GM12878 (cell line): ENCODE data around the gene ZNF407. TPM values are rescaled to one million over a fixed set of nuclear protein-coding genes. Genes with fewer than 3 reads are reported as not detected.

Experiments
- ATAC-seq: fragments of 200-7000 bp; cut with Tn5 transposase; 3 replicates; pipeline ENCODE4 v1.9.1; 2020; ENCODE audit warnings: mild to moderate bottlenecking, moderate library complexity
- BruUV-seq: library from RNA; stranded (reverse); fragments of 400-500 nt; replicated peaks from 2 replicates; lab custom pipeline; 2021; lab: Mats Ljungman, UMichigan
- CTCF ChIA-PET: fragments of 300-600 bp; sonication (Branson Sonifier 250); formaldehyde crosslinking; extraction: SDS; loops from one replicate; lab custom pipeline; 2021; ENCODE audit warnings: inconsistent platforms; lab: Yijun Ruan, JAX
- POLR2A ChIA-PET: fragments of 350-600 bp; formaldehyde crosslinking; extraction: SDS; loops from one replicate; lab custom pipeline; 2021; ENCODE audit warnings: inconsistent platforms; lab: Charles Lee
- RAD21 ChIA-PET: fragments of 300-600 bp; sonication (Branson Sonifier 250); formaldehyde crosslinking; loops from one replicate; lab custom pipeline; 2023; ENCODE audit warnings: antibody characterized with exemption; ENCODE audit not compliant: unreplicated experiment; lab: Charles Lee
- SMC1A ChIA-PET: fragments of 300-600 bp; sonication (Branson Sonifier 250); formaldehyde crosslinking; loops from one replicate; lab custom pipeline; 2023; ENCODE audit not compliant: unreplicated experiment, uncharacterized antibody; lab: Charles Lee
- DNase-seq: peaks from one replicate; pipeline ENCODE4 v3.0.0-alpha.2; 2011; ENCODE audit warnings: low read depth, low spot score
- FAIRE-seq: peaks from 3 replicates; lab custom pipeline; 2011; peaks lifted over from hg19 to GRCh38; lab: Jason Lieb, UNC
- H2AFZ ChIP-seq: 2 replicates; pipeline ENCODE4 v1.6.0; 2011; ENCODE audit warnings: low read depth, low read length, control low read depth; ENCODE audit not compliant: control insufficient read depth
- H3K27ac ChIP-seq: 2 replicates; pipeline ENCODE4 v1.5.1; 2011; ENCODE audit warnings: control low read depth; ENCODE audit not compliant: control insufficient read depth, insufficient read depth
- H3K27me3 ChIP-seq, 2 experiments: replicated peaks in 1 of 2; 2 replicates each; pipeline versions ENCODE4 v1.6.0 to v1.6.1; 2011; ENCODE audit warnings: low read length in 1 of 2; ENCODE audit not compliant: control insufficient read depth in 2 of 2, insufficient read depth in 2 of 2
- H3K36me3 ChIP-seq, 2 experiments: 2 replicates each; pipeline ENCODE4 v1.5.1; 2011; ENCODE audit warnings: low read length in 1 of 2; ENCODE audit not compliant: control insufficient read depth in 2 of 2, insufficient read depth in 2 of 2
- H3K4me1 ChIP-seq: 2 replicates; pipeline ENCODE4 v1.6.1; 2011; ENCODE audit warnings: mild to moderate bottlenecking, low read length, moderate library complexity, mixed read lengths; ENCODE audit not compliant: control insufficient read depth, insufficient read depth
- H3K4me2 ChIP-seq: 2 replicates; pipeline ENCODE4 v1.6.0; 2011; ENCODE audit warnings: control low read depth; ENCODE audit not compliant: control insufficient read depth, insufficient read depth
- H3K4me3 ChIP-seq: fragments of 200-600 bp; sonication (generic); 2 replicates; pipeline ENCODE4 v1.5.1; 2016
- H3K79me2 ChIP-seq: 2 replicates; pipeline ENCODE4 v1.6.0; 2011; ENCODE audit warnings: low read length; ENCODE audit not compliant: control insufficient read depth, insufficient read depth
- H3K9ac ChIP-seq: 2 replicates; pipeline ENCODE4 v1.8.0; 2011; ENCODE audit warnings: low read length, control low read depth, mixed read lengths; ENCODE audit not compliant: control insufficient read depth, insufficient read depth
- H3K9me3 ChIP-seq: replicated peaks from 3 replicates; pipeline ENCODE4 v1.5.1; 2011; ENCODE audit warnings: mild to moderate bottlenecking, low read length; ENCODE audit not compliant: control insufficient read depth, insufficient read depth
- H4K20me1 ChIP-seq: 2 replicates; pipeline ENCODE4 v1.6.0; 2011; ENCODE audit not compliant: control insufficient read depth, insufficient read depth
- RBBP5 ChIP-seq: fragments of 200-600 bp; sonication (generic); conservative IDR thresholded peaks from 2 replicates; pipeline ENCODE4 v1.6.1; 2016
- SMAD5 ChIP-seq: IDR thresholded peaks from 2 replicates; pipeline ENCODE4 v1.6.1; 2016; ENCODE audit warnings: antibody characterized with exemption, low read depth
- ZNF274 ChIP-seq: IDR thresholded peaks from one replicate; pipeline ENCODE4 v1.8.0; 2011; ENCODE audit not compliant: insufficient read length, insufficient read depth
- WGBS: methylation state at CpG from one replicate; pipeline ENCODE4 v1.1.6; 2016; ENCODE audit warnings: low lambda C conversion rate; ENCODE audit not compliant: insufficient replicate concordance, insufficient coverage; ENCODE audit errors: missing lambda C conversion rate; 5-methylcytosine and 5-hydroxymethylcytosine counted together
- in situ Hi-C: fragments of 300-500 bp; cut with MboI; formaldehyde crosslinking; loops from 9 replicates; pipeline ENCODE4 v1.14.3; 2018; ENCODE audit warnings: mixed read lengths
- intact Hi-C: fragments of 100-400 bp; cut with micrococcal nuclease; formaldehyde crosslinking; loops from one replicate; pipeline ENCODE4 v1.14.2; 2022; ENCODE audit not compliant: unreplicated experiment
- polyA plus RNA-seq, 11 experiments: library from polyadenylated mRNA; depleted of rRNA in 4 of 11; unstranded in 6 of 11; stranded (reverse) in 5 of 11; fragments of >200 nt; fragmentation: Nextera tagmentation in 4 of 11; fragmentation: Illumina TruSeq in 1 of 11; extraction: Ambion mirVana in 4 of 11; extraction: Trizol in 1 of 11; gene quantifications; 1 replicate in 1 of 11; 2 replicates in 10 of 11; pipeline versions ENCODE4 v1.2.1 to v1.2.3, GENCODE V29; 2011 to 2016; ENCODE audit warnings: inconsistent platforms in 2 of 11, missing spikeins in 2 of 11, low read depth in 1 of 11
- total RNA-seq, 4 experiments: library from RNA; depleted of rRNA in 3 of 4; stranded (reverse); fragments of >200 nt in 3 of 4; fragmentation: Illumina TruSeq in 1 of 4; extraction: Trizol in 1 of 4; gene quantifications; 2 replicates each; pipeline versions ENCODE4 v1.2.1 to v1.2.3, GENCODE V29; 2013 to 2021

ZNF407 gene
- total and polyA plus RNA-seq, 10 of the 15 experiments (the other 5 are each of a cell fraction or from before 2014, with no cell fraction given) = 0.69 to 11.6 (median 5.3) TPM

DNA sequence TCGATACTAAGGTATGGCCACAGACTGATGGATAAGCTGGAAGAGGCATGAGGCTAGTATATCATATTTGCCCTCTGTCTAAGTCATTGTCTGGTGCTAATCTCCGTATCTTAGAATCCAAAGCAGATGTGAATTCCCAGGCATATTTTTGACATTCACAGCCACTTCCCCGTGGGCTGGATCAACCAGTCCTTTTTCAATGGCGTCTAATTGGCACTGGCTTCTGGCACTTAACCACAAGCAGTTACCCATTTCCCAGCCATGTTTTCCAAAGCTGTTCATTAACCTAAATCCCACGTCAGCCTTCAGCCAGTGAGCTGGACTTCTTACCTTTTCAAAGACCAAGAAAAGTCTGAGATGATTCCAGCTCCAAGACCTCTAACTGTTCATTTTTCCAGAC lies 20.7 kb upstream of the ZNF407 start:
- Histone ChIP-seq H3K36me3 (no peaks in the 10 kb centered on the region), H4K20me1 (no peaks in the 10 kb centered on the region), H2AFZ (no peak overlapping the region), H3K27ac (no peak overlapping the region), H3K9ac (no peak overlapping the region), H3K4me3 (no peak overlapping the region), H3K4me1 (no peaks in the 10 kb centered on the region), H3K4me2 (no peak overlapping the region), H3K27me3 (peaks cover 0 to 1% of the 10 kb centered on the region in 2 experiments; a peak in 2 of 4 replicates), H3K79me2 (no peaks in the 10 kb centered on the region), H3K9me3 (no peaks in the 10 kb centered on the region)
- SMC1A ChIA-PET = no interaction called here
- 22% methylated on average over 5 of the region's 5 CpGs for WGBS
- no peak for TF ChIP-seq SMAD5
- FAIRE-seq (no peak), ATAC-seq (no peak), DNase-seq (no peak)
- intact Hi-C loops (no loop called here), in situ Hi-C loops (no loop called here)
- POLR2A ChIA-PET = no interaction called here
- RAD21 ChIA-PET = no interaction called here
- CTCF ChIA-PET = no interaction called here
- BruUV-seq = no TSS peak

DNA sequence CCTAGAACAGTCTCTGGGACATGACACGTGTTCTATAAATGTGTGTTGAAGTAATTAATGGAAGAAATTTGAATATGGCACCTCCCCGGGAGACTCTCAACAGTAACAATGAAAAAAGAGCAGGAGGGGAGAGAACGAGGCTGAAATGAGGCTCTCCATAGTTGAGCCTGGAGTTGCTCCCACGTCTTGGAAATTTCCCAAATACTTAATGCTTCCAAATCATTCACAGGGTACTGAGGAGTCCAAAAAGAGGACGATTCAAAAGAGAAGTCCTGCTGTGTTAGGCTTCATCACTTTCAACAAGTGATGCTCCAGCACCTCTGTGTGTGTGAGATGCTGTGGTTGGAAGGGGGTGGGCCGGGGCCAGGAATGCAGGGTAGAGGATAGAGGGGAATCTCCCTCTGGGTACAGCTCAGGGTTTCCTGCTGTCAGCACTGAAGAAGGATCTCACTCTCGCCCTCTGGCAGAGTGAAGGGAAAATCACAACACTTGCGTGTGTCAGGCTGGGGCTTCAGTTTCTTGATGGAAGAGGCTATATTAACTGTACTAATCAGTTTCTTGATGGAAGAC lies 18.1 kb upstream of the ZNF407 start:
- Histone ChIP-seq H3K4me1 (no peaks in the 10 kb centered on the region), H3K79me2 (no peaks in the 10 kb centered on the region), H3K4me2 (no peak overlapping the region), H3K27ac (no peak overlapping the region), H3K9ac (no peak overlapping the region), H3K27me3 (peaks cover 0 to 1% of the 10 kb centered on the region in 2 experiments; a peak in 2 of 4 replicates), H3K4me3 (no peak overlapping the region), H3K9me3 (no peaks in the 10 kb centered on the region), H4K20me1 (no peaks in the 10 kb centered on the region), H2AFZ (no peak overlapping the region), H3K36me3 (no peaks in the 10 kb centered on the region)
- TF ChIP-seq RBBP5 (no peak), ZNF274 (no peak)
- no TSS peak for BruUV-seq
- no peak for DNase-seq
- WGBS = 7% methylated on average over 8 of the region's 8 CpGs
- ChIA-PET CTCF (no interaction called here), POLR2A (no interaction called here), RAD21 (no interaction called here), SMC1A (no interaction called here)
- ATAC-seq = peak; percentile 45
- intact Hi-C loops = no loop called here
- FAIRE-seq = no peak
- in situ Hi-C loops = no loop called here
